Mononuclear cell (primary cell): ENCODE measurements around the gene ZBTB47. TPM values are rescaled to one million over a fixed set of nuclear protein-coding genes. Genes with fewer than 3 reads are reported as not detected.

Experiments used
- H3K27me3 ChIP-seq: 2 replicates; pipeline ENCODE4 v1.6.0; 2011; ENCODE audit warnings: low read length, control low read depth; ENCODE audit not compliant: insufficient read depth
- H3K4me1 ChIP-seq: 2 replicates; pipeline ENCODE4 v1.5.1; 2011; ENCODE audit warnings: mild to moderate bottlenecking, low read length, control low read depth; ENCODE audit not compliant: insufficient read depth
- H3K4me3 ChIP-seq: 2 replicates; pipeline ENCODE4 v1.5.1; 2011; ENCODE audit warnings: mild to moderate bottlenecking, low read length, moderate library complexity
- H3K9me3 ChIP-seq: 2 replicates; pipeline ENCODE4 v1.5.1; 2011; ENCODE audit warnings: low read depth, mild to moderate bottlenecking, control low read depth, low read length
- total RNA-seq: library from RNA; depleted of rRNA; stranded (reverse); fragments of >200 nt; gene quantifications from one replicate; pipeline ENCODE4 v1.2.3, GENCODE V29; 2012

ZBTB47 gene
- total RNA-seq, 1 donor: 2.4 TPM

- Histone ChIP-seq H3K4me1 (peaks cover 18% of the 10 kb centered on the region), H3K4me3 (no peak overlapping the region), H3K9me3 (no peaks in the 10 kb centered on the region), H3K27me3 (no peaks in the 10 kb centered on the region)
Observed at GRCh38 chr3:42658091-42658770, 4.7 kb downstream of the ZBTB47 start.

GRCh38 chr3:42658771-42659390, 5.4 kb downstream of the ZBTB47 start:
- Histone ChIP-seq H3K4me1 (peaks cover 12% of the 10 kb centered on the region), H3K4me3 (no peak overlapping the region), H3K9me3 (no peaks in the 10 kb centered on the region), H3K27me3 (no peaks in the 10 kb centered on the region)

GRCh38 chr3:42659451-42660130, 6.1 kb downstream of the ZBTB47 start:
- Histone ChIP-seq H3K4me1 (peaks cover 11% of the 10 kb centered on the region), H3K9me3 (no peaks in the 10 kb centered on the region), H3K27me3 (no peaks in the 10 kb centered on the region), H3K4me3 (no peak overlapping the region)

- H3K27me3 ChIP-seq: no peaks in the 10 kb centered on the region
- H3K4me3 ChIP-seq: no peak overlapping the region
- H3K9me3 ChIP-seq: no peaks in the 10 kb centered on the region
- peaks cover 5% of the 10 kb centered on the region for H3K4me1 ChIP-seq
Observed at GRCh38 chr3:42660131-42660715, 6.7 kb downstream of the ZBTB47 start.

GRCh38 chr3:42660898-42661297, 7.4 kb downstream of the ZBTB47 start:
- no peaks in the 10 kb centered on the region for H3K4me1 ChIP-seq
- no peak overlapping the region for H3K4me3 ChIP-seq
- H3K9me3 ChIP-seq: no peaks in the 10 kb centered on the region
- no peaks in the 10 kb centered on the region for H3K27me3 ChIP-seq

GRCh38 chr3:42661593-42662022, 8.1 kb downstream of the ZBTB47 start:
- H3K9me3 ChIP-seq: no peaks in the 10 kb centered on the region
- no peak overlapping the region for H3K4me3 ChIP-seq
- H3K27me3 ChIP-seq: no peaks in the 10 kb centered on the region

GRCh38 chr3:42662037-42662812, 8.7 kb downstream of the ZBTB47 start:
- Histone ChIP-seq H3K4me1 (no peaks in the 10 kb centered on the region), H3K27me3 (no peaks in the 10 kb centered on the region), H3K4me3 (no peak overlapping the region), H3K9me3 (no peaks in the 10 kb centered on the region)

More at GRCh38 chr3:42661593-42662022, 8.1 kb downstream of the ZBTB47 start:
- no peaks in the 10 kb centered on the region for H3K4me1 ChIP-seq

- no peaks in the 10 kb centered on the region for H3K9me3 ChIP-seq
- no peaks in the 10 kb centered on the region for H3K4me1 ChIP-seq
- H3K27me3 ChIP-seq: no peaks in the 10 kb centered on the region
- no peak overlapping the region for H3K4me3 ChIP-seq
Observed at GRCh38 chr3:42662813-42663535, 9.5 kb downstream of the ZBTB47 start.

- Histone ChIP-seq H3K9me3 (no peaks in the 10 kb centered on the region), H3K4me3 (no peak overlapping the region), H3K4me1 (no peaks in the 10 kb centered on the region), H3K27me3 (no peaks in the 10 kb centered on the region)
Observed at GRCh38 chr3:42663581-42664437, 10.3 kb downstream of the ZBTB47 start.

- H3K27me3 ChIP-seq: no peaks in the 10 kb centered on the region
- H3K4me3 ChIP-seq: no peak overlapping the region
- H3K4me1 ChIP-seq: no peaks in the 10 kb centered on the region
- H3K9me3 ChIP-seq: no peaks in the 10 kb centered on the region
Observed at GRCh38 chr3:42664438-42664803, 10.9 kb downstream of the ZBTB47 start.

GRCh38 chr3:42665050-42665878, 11.8 kb downstream of the ZBTB47 start:
- H3K27me3 ChIP-seq: no peaks in the 10 kb centered on the region
- H3K9me3 ChIP-seq: no peaks in the 10 kb centered on the region
- H3K4me1 ChIP-seq: no peaks in the 10 kb centered on the region
- H3K4me3 ChIP-seq: no peak overlapping the region

- Histone ChIP-seq H3K4me1 (no peaks in the 10 kb centered on the region), H3K4me3 (no peak overlapping the region), H3K27me3 (no peaks in the 10 kb centered on the region), H3K9me3 (no peaks in the 10 kb centered on the region)
Observed at GRCh38 chr3:42666022-42666421, 12.5 kb downstream of the ZBTB47 start.

- Histone ChIP-seq H3K4me1 (no peaks in the 10 kb centered on the region), H3K4me3 (no peak overlapping the region), H3K9me3 (no peaks in the 10 kb centered on the region), H3K27me3 (no peaks in the 10 kb centered on the region)
Observed at GRCh38 chr3:42666577-42666998, 13.1 kb downstream of the ZBTB47 start.
